Hepatic stellate cell (primary cell): ENCODE data around the gene CMIP.

ENCODE experiments used
- DNase-seq: peaks from one replicate; pipeline ENCODE4 v3.0.0; 2011; ENCODE audit warnings: low spot score

CMIP gene

GRCh38 chr16:81748476-81749198 lies 304.0 kb downstream of the CMIP start:
- no peak for DNase-seq

- DNase-seq: no peak
Observed at GRCh38 chr16:81752225-81752875, 307.7 kb downstream of the CMIP start.

- no peak for DNase-seq
Observed at GRCh38 chr16:81752876-81753227, 308.2 kb downstream of the CMIP start.

- DNase-seq: no peak
Observed at GRCh38 chr16:81754858-81755257, 310.2 kb downstream of the CMIP start.

GRCh38 chr16:81755915-81756614 lies 311.5 kb downstream of the CMIP start:
- DNase-seq: no peak

GRCh38 chr16:81756615-81757356 lies 312.2 kb downstream of the CMIP start:
- DNase-seq: no peak

GRCh38 chr16:81758376-81758775 lies 313.8 kb downstream of the CMIP start:
- no peak for DNase-seq
